ENCODE measurements around the gene SMARCA4.

DNA sequence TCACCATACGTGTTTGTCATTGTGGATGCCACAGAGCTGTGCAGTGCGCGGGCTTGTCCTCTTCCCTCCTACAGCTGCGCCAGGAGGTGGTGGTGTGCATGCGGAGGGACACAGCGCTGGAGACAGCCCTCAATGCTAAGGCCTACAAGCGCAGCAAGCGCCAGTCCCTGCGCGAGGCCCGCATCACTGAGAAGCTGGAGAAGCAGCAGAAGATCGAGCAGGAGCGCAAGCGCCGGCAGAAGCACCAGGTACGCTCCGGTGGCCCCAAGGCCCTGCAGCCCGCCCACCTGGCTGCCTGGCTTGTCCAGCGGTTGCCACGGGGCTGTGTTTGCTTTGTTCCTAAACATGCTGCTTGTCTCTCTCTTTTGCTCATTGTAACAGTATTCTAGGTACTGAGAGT is 30.2 kb downstream of the SMARCA4 start:
- TF ChIP-seq, protein P1, sequence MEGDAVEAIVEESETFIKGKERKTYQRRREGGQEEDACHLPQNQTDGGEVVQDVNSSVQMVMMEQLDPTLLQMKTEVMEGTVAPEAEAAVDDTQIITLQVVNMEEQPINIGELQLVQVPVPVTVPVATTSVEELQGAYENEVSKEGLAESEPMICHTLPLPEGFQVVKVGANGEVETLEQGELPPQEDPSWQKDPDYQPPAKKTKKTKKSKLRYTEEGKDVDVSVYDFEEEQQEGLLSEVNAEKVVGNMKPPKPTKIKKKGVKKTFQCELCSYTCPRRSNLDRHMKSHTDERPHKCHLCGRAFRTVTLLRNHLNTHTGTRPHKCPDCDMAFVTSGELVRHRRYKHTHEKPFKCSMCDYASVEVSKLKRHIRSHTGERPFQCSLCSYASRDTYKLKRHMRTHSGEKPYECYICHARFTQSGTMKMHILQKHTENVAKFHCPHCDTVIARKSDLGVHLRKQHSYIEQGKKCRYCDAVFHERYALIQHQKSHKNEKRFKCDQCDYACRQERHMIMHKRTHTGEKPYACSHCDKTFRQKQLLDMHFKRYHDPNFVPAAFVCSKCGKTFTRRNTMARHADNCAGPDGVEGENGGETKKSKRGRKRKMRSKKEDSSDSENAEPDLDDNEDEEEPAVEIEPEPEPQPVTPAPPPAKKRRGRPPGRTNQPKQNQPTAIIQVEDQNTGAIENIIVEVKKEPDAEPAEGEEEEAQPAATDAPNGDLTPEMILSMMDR (IDR thresholded peaks at IDR 0.05): no peak
- no peak for TF ChIP-seq POLR2A (IDR thresholded peaks at IDR 0.05)
